Measurements from ENCODE around the gene C6orf136. TPM values are rescaled to one million over a fixed set of nuclear protein-coding genes. Genes with fewer than 3 reads are reported as not detected.

The C6orf136 gene
- total and polyA plus RNA-seq, 10 of the 15 experiments (the other 5 are each of a cell fraction or from before 2014, with no cell fraction given), result 5.2 to 24.1 (median 14.9) TPM

GRCh38 chr6:30690403-30691207 lies 43.7 kb downstream of the C6orf136 start, which contains the start of gene NRM (continued):
- peak; percentile 96 to 97 for TF ChIP-seq IKZF2 (IDR thresholded peaks at IDR 0.05)
- TF ChIP-seq HSF1 (IDR thresholded peaks at IDR 0.05; ENCODE audit: low read depth, low read length), result no peak
- no peak for TF ChIP-seq SMAD5 (IDR thresholded peaks at IDR 0.05; ENCODE audit: low read depth)
- no peak for TF ChIP-seq RCOR1 (conservative IDR thresholded peaks at IDR 0.05; ENCODE audit: low read depth, low read length)
- 0 out of 2 replicates have a peak, but pooled peaks have one; percentile 7 for TF ChIP-seq SIN3A (IDR thresholded peaks at IDR 0.05; ENCODE audit: low read depth, low read length)
- no peak for TF ChIP-seq HCFC1 (IDR thresholded peaks at IDR 0.05; ENCODE audit: low read length)
- TF ChIP-seq LARP7 (IDR thresholded peaks at IDR 0.05), result no peak
- 0 out of 2 replicates have a peak, but pooled peaks have one; percentile 28 for TF ChIP-seq IRF3 (IDR thresholded peaks at IDR 0.05)
- TF ChIP-seq RUNX3 (IDR thresholded peaks at IDR 0.05; ENCODE audit: low read length), result no peak
- no peak for TF ChIP-seq GABPA (IDR thresholded peaks at IDR 0.05; ENCODE audit: low read depth)
- TF ChIP-seq E4F1 (IDR thresholded peaks at IDR 0.05; ENCODE audit: borderline replicate concordance, partially characterized antibody), result no peak
- no peak for TF ChIP-seq CREM (IDR thresholded peaks at IDR 0.05; ENCODE audit: low read depth)
- peak; percentile 32; the same call in 1 of the 2 replicates for TF ChIP-seq CBFB (IDR thresholded peaks at IDR 0.05; ENCODE audit: low read depth)
- TF ChIP-seq ATF2 (IDR thresholded peaks at IDR 0.05; ENCODE audit: low read length), result no peak
- no peak for TF ChIP-seq TARDBP (IDR thresholded peaks at IDR 0.05; ENCODE audit: borderline replicate concordance)
- no peak for TF ChIP-seq STAT3 (IDR thresholded peaks at IDR 0.05; ENCODE audit: low read depth, low read length)
- TF ChIP-seq HDGF (IDR thresholded peaks at IDR 0.05), result peak; percentile 69; the same call in 1 of the 2 replicates
- TF ChIP-seq SREBF2 (IDR thresholded peaks at IDR 0.05; ENCODE audit: low read length), result no peak
- peak; percentile 20 for TF ChIP-seq RELA (IDR thresholded peaks at IDR 0.05; ENCODE audit: borderline replicate concordance, partially characterized antibody)
- peak; percentile 59; the same call in 1 of the 2 replicates for TF ChIP-seq POLR2AphosphoS2 (IDR thresholded peaks at IDR 0.05; ENCODE audit: low read depth, low read length)
- no peak for TF ChIP-seq PBX3 (IDR thresholded peaks at IDR 0.05; ENCODE audit: insufficient replicate concordance, low read depth, low read length)
- 0 out of 2 replicates have a peak, but pooled peaks have one; percentile 27 for TF ChIP-seq NR2F1 (conservative IDR thresholded peaks at IDR 0.05)
- no peak for TF ChIP-seq BCL11A (IDR thresholded peaks at IDR 0.05; ENCODE audit: low read depth, low read length)
